ENCODE results near the gene PPIL1. TPM values are rescaled to one million over a fixed set of nuclear protein-coding genes. Genes with fewer than 3 reads are reported as not detected.

Gene PPIL1
- total and polyA plus RNA-seq, 3 experiments from 2014 or later: 23.3 to 68.8 (median 66.6) TPM

- CTCF ChIA-PET: interaction anchor here (1.4 kb wide), 1 partner anchor 20 kb away, joined by 3 read pairs; no protein-coding TSS in a partner anchor
- Mint-ChIP-seq H3K4me1 (no peaks in the 10 kb centered on the region), H3K36me3 (no peaks in the 10 kb centered on the region), H3K4me3 (no peak overlapping the region), H3K27me3 (peaks cover 5 to 7% of the 10 kb centered on the region in 2 donors), H3K27ac (no peak overlapping the region), H3K9me3 (no peaks in the 10 kb centered on the region)
- no peaks in the 10 kb centered on the region for H3K4me1 ChIP-seq (ENCODE audit: insufficient read depth, low read length)
- H3K4me3 ChIP-seq (ENCODE audit: low read length): no peak overlapping the region
- H3K27me3 ChIP-seq (ENCODE audit: insufficient read depth, low read length, poor library complexity, severe bottlenecking): no peaks in the 10 kb centered on the region
- DNase-seq: no peak
- POLR2A ChIA-PET: no interaction called here
- no peaks in the 10 kb centered on the region for H3K36me3 ChIP-seq (ENCODE audit: insufficient read depth, low read length)
- H3K9me3 ChIP-seq (ENCODE audit: low read length): no peaks in the 10 kb centered on the region
- H3K27ac ChIP-seq (ENCODE audit: low read depth, low read length): no peak overlapping the region
Observed at GRCh38 chr6:36809941-36810803, 64.4 kb downstream of the PPIL1 start.

- H3K27ac ChIP-seq (ENCODE audit: low read depth, low read length): no peak overlapping the region
- Mint-ChIP-seq H3K9me3 (no peaks in the 10 kb centered on the region), H3K27ac (peak overlapping the region in 1 of 8 donors; percentile 40), H3K36me3 (no peaks in the 10 kb centered on the region), H3K4me1 (no peaks in the 10 kb centered on the region), H3K27me3 (peaks cover 5 to 7% of the 10 kb centered on the region in 2 donors), H3K4me3 (no peak overlapping the region)
- H3K4me1 ChIP-seq (ENCODE audit: insufficient read depth, low read length): no peaks in the 10 kb centered on the region
- H3K27me3 ChIP-seq (ENCODE audit: insufficient read depth, low read length, poor library complexity, severe bottlenecking): no peaks in the 10 kb centered on the region
- H3K9me3 ChIP-seq (ENCODE audit: low read length): no peaks in the 10 kb centered on the region
- H3K4me3 ChIP-seq (ENCODE audit: low read length): no peak overlapping the region
- CTCF ChIA-PET: no interaction called here
- POLR2A ChIA-PET: no interaction called here
- H3K36me3 ChIP-seq (ENCODE audit: insufficient read depth, low read length): no peaks in the 10 kb centered on the region
- no peak for DNase-seq
Observed at GRCh38 chr6:36809156-36809555, 65.4 kb downstream of the PPIL1 start.

GRCh38 chr6:36808634-36809033, 66.0 kb downstream of the PPIL1 start:
- Histone ChIP-seq H3K9me3 (ENCODE audit: low read length) (no peaks in the 10 kb centered on the region), H3K27me3 (ENCODE audit: insufficient read depth, low read length, poor library complexity, severe bottlenecking) (no peaks in the 10 kb centered on the region), H3K4me3 (ENCODE audit: low read length) (no peak overlapping the region), H3K36me3 (ENCODE audit: insufficient read depth, low read length) (no peaks in the 10 kb centered on the region), H3K4me1 (ENCODE audit: insufficient read depth, low read length) (no peaks in the 10 kb centered on the region), H3K27ac (ENCODE audit: low read depth, low read length) (no peak overlapping the region)
- ChIA-PET POLR2A (no interaction called here), CTCF (no interaction called here)
- H3K27ac Mint-ChIP-seq: no peak overlapping the region
- H3K9me3 Mint-ChIP-seq: no peaks in the 10 kb centered on the region
- H3K4me1 Mint-ChIP-seq: no peaks in the 10 kb centered on the region
- no peak for DNase-seq
- no peaks in the 10 kb centered on the region for H3K36me3 Mint-ChIP-seq
- H3K4me3 Mint-ChIP-seq: no peak overlapping the region
- peaks cover 5 to 7% of the 10 kb centered on the region in 2 donors for H3K27me3 Mint-ChIP-seq

- Mint-ChIP-seq H3K27me3 (peaks cover 5 to 7% of the 10 kb centered on the region in 2 donors), H3K36me3 (no peaks in the 10 kb centered on the region), H3K27ac (no peak overlapping the region), H3K4me1 (no peaks in the 10 kb centered on the region), H3K4me3 (no peak overlapping the region), H3K9me3 (peaks cover 0 to 2% (median 0%) of the 10 kb centered on the region in 5 donors)
- no peak overlapping the region for H3K4me3 ChIP-seq (ENCODE audit: low read length)
- no peak overlapping the region for H3K27ac ChIP-seq (ENCODE audit: low read depth, low read length)
- DNase-seq: no peak
- ChIA-PET CTCF (no interaction called here), POLR2A (no interaction called here)
- H3K4me1 ChIP-seq (ENCODE audit: insufficient read depth, low read length): no peaks in the 10 kb centered on the region
- H3K36me3 ChIP-seq (ENCODE audit: insufficient read depth, low read length): no peaks in the 10 kb centered on the region
- H3K27me3 ChIP-seq (ENCODE audit: insufficient read depth, low read length, poor library complexity, severe bottlenecking): no peaks in the 10 kb centered on the region
- H3K9me3 ChIP-seq (ENCODE audit: low read length): no peaks in the 10 kb centered on the region
Observed at GRCh38 chr6:36807750-36808149, 66.9 kb downstream of the PPIL1 start.

GRCh38 chr6:36807143-36807542, 67.5 kb downstream of the PPIL1 start:
- ChIA-PET CTCF (no interaction called here), POLR2A (no interaction called here)

GRCh38 chr6:36805917-36806316, 68.7 kb downstream of the PPIL1 start:
- Histone ChIP-seq H3K4me3 (ENCODE audit: low read length) (no peak overlapping the region), H3K36me3 (ENCODE audit: insufficient read depth, low read length) (no peaks in the 10 kb centered on the region), H3K27me3 (ENCODE audit: insufficient read depth, low read length, poor library complexity, severe bottlenecking) (no peaks in the 10 kb centered on the region), H3K27ac (ENCODE audit: low read depth, low read length) (no peak overlapping the region), H3K4me1 (ENCODE audit: insufficient read depth, low read length) (no peaks in the 10 kb centered on the region), H3K9me3 (ENCODE audit: low read length) (no peaks in the 10 kb centered on the region)
- Mint-ChIP-seq H3K36me3 (no peaks in the 10 kb centered on the region), H3K27me3 (peaks cover 3 to 7% of the 10 kb centered on the region in 2 donors), H3K27ac (no peak overlapping the region), H3K9me3 (peaks cover 0 to 2% (median 0%) of the 10 kb centered on the region in 5 donors), H3K4me3 (no peak overlapping the region), H3K4me1 (no peaks in the 10 kb centered on the region)
- POLR2A ChIA-PET: no interaction called here
- no peak for DNase-seq
- CTCF ChIA-PET: interaction anchor here (1.5 kb wide), 1 partner anchor 47 kb away, joined by 4 read pairs; no protein-coding TSS in a partner anchor

More at GRCh38 chr6:36807143-36807542, 67.5 kb downstream of the PPIL1 start:
- no peak for DNase-seq
- H3K27me3 ChIP-seq (ENCODE audit: insufficient read depth, low read length, poor library complexity, severe bottlenecking): no peaks in the 10 kb centered on the region
- no peaks in the 10 kb centered on the region for H3K4me1 ChIP-seq (ENCODE audit: insufficient read depth, low read length)
- H3K4me3 Mint-ChIP-seq: no peak overlapping the region
- H3K4me3 ChIP-seq (ENCODE audit: low read length): no peak overlapping the region
- H3K9me3 ChIP-seq (ENCODE audit: low read length): no peaks in the 10 kb centered on the region
- no peaks in the 10 kb centered on the region for H3K36me3 Mint-ChIP-seq
- no peak overlapping the region for H3K27ac Mint-ChIP-seq
- H3K27ac ChIP-seq (ENCODE audit: low read depth, low read length): no peak overlapping the region
- H3K36me3 ChIP-seq (ENCODE audit: insufficient read depth, low read length): no peaks in the 10 kb centered on the region
- H3K27me3 Mint-ChIP-seq: peaks cover 5 to 7% of the 10 kb centered on the region in 2 donors
- no peaks in the 10 kb centered on the region for H3K4me1 Mint-ChIP-seq
- peaks cover 0 to 2% (median 0%) of the 10 kb centered on the region in 5 donors for H3K9me3 Mint-ChIP-seq

- CTCF ChIA-PET: interaction anchor here (1.5 kb wide), 1 partner anchor 46 kb away, joined by 4 read pairs; no protein-coding TSS in a partner anchor
- H3K4me3 Mint-ChIP-seq: no peak overlapping the region
- no peak overlapping the region for H3K27ac Mint-ChIP-seq
- no peaks in the 10 kb centered on the region for H3K9me3 ChIP-seq (ENCODE audit: low read length)
- no peaks in the 10 kb centered on the region for H3K36me3 ChIP-seq (ENCODE audit: insufficient read depth, low read length)
- H3K36me3 Mint-ChIP-seq: no peaks in the 10 kb centered on the region
- H3K27ac ChIP-seq (ENCODE audit: low read depth, low read length): no peak overlapping the region
- peaks cover 3 to 7% of the 10 kb centered on the region in 2 donors for H3K27me3 Mint-ChIP-seq
- no peaks in the 10 kb centered on the region for H3K4me1 ChIP-seq (ENCODE audit: insufficient read depth, low read length)
- H3K27me3 ChIP-seq (ENCODE audit: insufficient read depth, low read length, poor library complexity, severe bottlenecking): no peaks in the 10 kb centered on the region
- no peak for DNase-seq
- POLR2A ChIA-PET: no interaction called here
- H3K4me3 ChIP-seq (ENCODE audit: low read length): no peak overlapping the region
- H3K9me3 Mint-ChIP-seq: peaks cover 0 to 2% (median 0%) of the 10 kb centered on the region in 5 donors
- H3K4me1 Mint-ChIP-seq: no peaks in the 10 kb centered on the region
Observed at GRCh38 chr6:36805096-36805797, 69.4 kb downstream of the PPIL1 start.
